K562 (cell line): Measurements from ENCODE around the gene TMEM132D.

Experiments
- BACH1 ChIP-seq: fragments of 200-800 bp; sonication (Bioruptor generic); IDR thresholded peaks from 2 replicates; pipeline ENCODE4 v1.6.1; 2016; ENCODE audit warnings: missing genetic modification characterization, missing compliant biosample characterization
- CEBPB ChIP-seq: fragments of 450-650 bp; IDR thresholded peaks from 2 replicates; pipeline ENCODE4 v1.6.1; 2016; ENCODE audit warnings: missing genetic modification characterization, missing compliant biosample characterization
- E2F1 ChIP-seq: sonication (generic); formaldehyde crosslinking; IDR thresholded peaks from 2 replicates; pipeline ENCODE4 v1.8.1; 2023; ENCODE audit warnings: mild to moderate bottlenecking, missing genetic modification reagents, moderate library complexity
- ELF4 ChIP-seq: fragments of 450-650 bp; formaldehyde crosslinking; IDR thresholded peaks from 2 replicates; pipeline ENCODE4 v1.4.0; 2022; ENCODE audit warnings: missing genetic modification characterization
- EP300 ChIP-seq: IDR thresholded peaks from 2 replicates; pipeline ENCODE4 v1.6.1; 2012; ENCODE audit warnings: low read length, improper control_type of control experiment
- ETV5 ChIP-seq: sonication (generic); formaldehyde crosslinking; IDR thresholded peaks from 2 replicates; pipeline ENCODE4 v1.4.0; 2020; ENCODE audit warnings: low read depth, mild to moderate bottlenecking, missing genetic modification reagents
- FOSL1 ChIP-seq: fragments of 200-800 bp; sonication (Bioruptor generic); conservative IDR thresholded peaks from 2 replicates; pipeline ENCODE4 v1.6.1; 2016; ENCODE audit warnings: missing genetic modification characterization, missing compliant biosample characterization
- HDAC1 ChIP-seq, 2 experiments: fragments of 450-650 bp; IDR thresholded peaks; 2 replicates each; pipeline ENCODE4 v1.6.1; 2016 to 2017; ENCODE audit warnings: inconsistent platforms in 1 of 2, mild to moderate bottlenecking in 1 of 2, moderate library complexity in 1 of 2
- JUND ChIP-seq, 2 experiments: IDR thresholded peaks; 2 replicates in 1 of 2; 3 replicates in 1 of 2; pipeline ENCODE4 v1.6.1; 2011; ENCODE audit warnings: borderline replicate concordance in 2 of 2, low read depth in 2 of 2, low read length in 2 of 2, improper control_type of control experiment in 1 of 2, missing biosample characterization in 1 of 2, missing genetic modification characterization in 1 of 2, missing genetic modification reagents in 1 of 2
- MEF2A ChIP-seq: IDR thresholded peaks from 2 replicates; pipeline ENCODE4 v1.6.1; 2011; ENCODE audit warnings: low read depth, mild to moderate bottlenecking, low read length, moderate library complexity; ENCODE audit not compliant: control insufficient read depth
- MYC ChIP-seq, 2 experiments: fragments of 250-450 bp in 1 of 2; sonication (Bioruptor Pico) in 1 of 2; IDR thresholded peaks; 2 replicates each; pipeline versions ENCODE4 v1.5.1 to v1.6.1; 2012 to 2021; ENCODE audit warnings: low read depth in 2 of 2, borderline replicate concordance in 1 of 2, improper control_type of control experiment in 1 of 2, low read length in 1 of 2, mild to moderate bottlenecking in 1 of 2, moderate library complexity in 1 of 2
- TAL1 ChIP-seq: fragments of 450-650 bp; IDR thresholded peaks from 2 replicates; pipeline ENCODE4 v1.6.1; 2016; ENCODE audit warnings: mild to moderate bottlenecking
- ZFX ChIP-seq: sonication (generic); formaldehyde crosslinking; IDR thresholded peaks from 2 replicates; pipeline ENCODE4 v1.8.0; 2022; ENCODE audit warnings: mild to moderate bottlenecking, missing genetic modification reagents, moderate library complexity
- TF ChIP-seq, protein P1 (sequence below): fragments of 450-650 bp; IDR thresholded peaks from 2 replicates; pipeline ENCODE4 v1.6.1; 2016

- TF ChIP-seq MYC (IDR thresholded peaks at IDR 0.05; ENCODE audit: low read depth, low read length): no peak
- no peak for TF ChIP-seq MYC (CRISPR knock-in tag; IDR thresholded peaks at IDR 0.05; ENCODE audit: borderline replicate concordance, low read depth)
- TF ChIP-seq E2F1 (CRISPR knock-in tag): no peak
- TF ChIP-seq TAL1: no peak
- no peak for TF ChIP-seq MEF2A
- TF ChIP-seq, protein P1, sequence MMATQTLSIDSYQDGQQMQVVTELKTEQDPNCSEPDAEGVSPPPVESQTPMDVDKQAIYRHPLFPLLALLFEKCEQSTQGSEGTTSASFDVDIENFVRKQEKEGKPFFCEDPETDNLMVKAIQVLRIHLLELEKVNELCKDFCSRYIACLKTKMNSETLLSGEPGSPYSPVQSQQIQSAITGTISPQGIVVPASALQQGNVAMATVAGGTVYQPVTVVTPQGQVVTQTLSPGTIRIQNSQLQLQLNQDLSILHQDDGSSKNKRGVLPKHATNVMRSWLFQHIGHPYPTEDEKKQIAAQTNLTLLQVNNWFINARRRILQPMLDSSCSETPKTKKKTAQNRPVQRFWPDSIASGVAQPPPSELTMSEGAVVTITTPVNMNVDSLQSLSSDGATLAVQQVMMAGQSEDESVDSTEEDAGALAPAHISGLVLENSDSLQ: no peak
- TF ChIP-seq HDAC1 (IDR thresholded peaks at IDR 0.05): no peak
- no peak for TF ChIP-seq EP300
- no peak for TF ChIP-seq CEBPB (tag)
- TF ChIP-seq ELF4 (CRISPR knock-in tag): no peak
- no peak for TF ChIP-seq BACH1
- TF ChIP-seq ETV5 (CRISPR knock-in tag): no peak
- TF ChIP-seq JUND (IDR thresholded peaks at IDR 0.05; ENCODE audit: borderline replicate concordance, low read depth, low read length): no peak
- TF ChIP-seq JUND (tag; IDR thresholded peaks at IDR 0.05; ENCODE audit: borderline replicate concordance, low read depth, low read length): no peak
- TF ChIP-seq ZFX (CRISPR knock-in tag): no peak
- no peak for TF ChIP-seq FOSL1
These were observed 665.9 kb downstream of the TMEM132D start for GRCh38 chr12:129237881-129238280.
